Stimulated activated CD4-positive, alpha-beta T cell treated with anti-CD3 and anti-CD28 coated beads, Interleukin-1b, Interleukin-23, amount 100 ng/mL, for 1 hour (primary cell): ENCODE measurements around the gene RANBP3L.
A peak's percentile ranks its signal among the peaks of the same experiment; 100 is the strongest.

Source experiments
- DNase-seq, 2 donors: peaks; one replicate each; pipeline ENCODE4 v3.0.0-alpha.2; 2020; ENCODE audit warnings: low read depth in 2 of 2

RANBP3L gene

DNA sequence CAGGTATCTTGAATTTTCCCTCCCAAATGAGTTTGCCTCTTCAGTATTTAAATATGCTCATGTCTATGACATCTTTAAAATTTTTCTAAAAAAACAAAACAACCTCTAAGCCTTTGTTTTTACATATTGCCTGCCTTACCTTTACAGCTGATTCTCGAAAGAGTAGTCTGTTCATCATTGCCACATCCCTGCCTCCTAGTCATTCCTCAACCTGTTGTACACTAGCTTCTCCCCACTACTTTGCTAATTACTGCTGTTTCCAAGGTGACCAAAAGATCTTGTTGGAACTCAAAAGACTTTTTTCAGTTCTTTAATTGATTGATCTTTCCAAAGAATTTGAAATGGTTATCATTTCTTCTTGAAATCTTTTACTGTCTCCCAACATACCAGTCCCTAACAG lies 58.0 kb downstream of the RANBP3L start:
- DNase-seq = no peak

DNA sequence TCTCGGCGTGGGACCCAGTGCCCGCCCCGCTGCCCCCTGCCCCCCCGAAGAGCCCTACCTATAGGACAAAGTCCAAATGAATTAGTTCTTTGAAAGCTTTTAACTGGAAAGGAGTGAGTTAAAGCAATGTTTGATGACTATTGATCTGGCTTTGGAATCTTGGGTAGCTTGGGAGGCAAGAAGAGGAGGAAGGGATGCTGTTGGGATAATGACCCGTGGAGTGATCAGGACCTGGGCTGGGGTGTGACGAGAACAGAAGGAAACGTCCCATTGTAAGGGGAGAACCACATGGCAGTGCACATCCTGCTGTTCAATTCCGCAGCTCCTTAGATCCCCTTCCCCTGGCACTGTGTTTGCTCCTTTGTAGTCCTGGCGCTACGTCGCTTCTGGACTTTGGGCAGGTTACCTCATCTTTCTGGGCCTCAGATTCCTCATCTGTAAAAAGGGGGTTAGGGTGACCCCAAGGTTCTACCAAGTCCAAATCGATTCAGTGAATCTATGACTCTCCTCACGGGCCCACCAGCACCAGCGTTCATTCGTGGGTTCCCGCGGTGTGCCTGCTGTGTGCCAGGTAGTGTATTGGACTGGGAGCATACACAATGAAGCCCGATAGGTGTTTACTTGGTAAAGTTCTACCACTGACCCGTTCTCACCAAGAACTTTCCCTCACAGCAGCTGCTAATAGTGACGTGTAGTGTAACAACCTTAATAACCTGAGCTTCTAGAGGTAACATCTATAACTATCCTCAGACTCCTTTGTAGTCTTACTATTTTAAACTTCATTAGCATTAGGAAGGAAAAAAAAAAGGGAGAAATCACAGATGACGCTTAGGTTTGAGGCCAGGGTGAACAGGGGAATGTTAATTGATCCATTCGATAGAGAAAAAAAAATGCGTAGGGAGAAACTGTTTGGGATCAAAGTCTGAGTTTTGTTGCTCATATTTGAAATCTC lies 58.9 kb downstream of the RANBP3L start:
- DNase-seq = no peak

DNA sequence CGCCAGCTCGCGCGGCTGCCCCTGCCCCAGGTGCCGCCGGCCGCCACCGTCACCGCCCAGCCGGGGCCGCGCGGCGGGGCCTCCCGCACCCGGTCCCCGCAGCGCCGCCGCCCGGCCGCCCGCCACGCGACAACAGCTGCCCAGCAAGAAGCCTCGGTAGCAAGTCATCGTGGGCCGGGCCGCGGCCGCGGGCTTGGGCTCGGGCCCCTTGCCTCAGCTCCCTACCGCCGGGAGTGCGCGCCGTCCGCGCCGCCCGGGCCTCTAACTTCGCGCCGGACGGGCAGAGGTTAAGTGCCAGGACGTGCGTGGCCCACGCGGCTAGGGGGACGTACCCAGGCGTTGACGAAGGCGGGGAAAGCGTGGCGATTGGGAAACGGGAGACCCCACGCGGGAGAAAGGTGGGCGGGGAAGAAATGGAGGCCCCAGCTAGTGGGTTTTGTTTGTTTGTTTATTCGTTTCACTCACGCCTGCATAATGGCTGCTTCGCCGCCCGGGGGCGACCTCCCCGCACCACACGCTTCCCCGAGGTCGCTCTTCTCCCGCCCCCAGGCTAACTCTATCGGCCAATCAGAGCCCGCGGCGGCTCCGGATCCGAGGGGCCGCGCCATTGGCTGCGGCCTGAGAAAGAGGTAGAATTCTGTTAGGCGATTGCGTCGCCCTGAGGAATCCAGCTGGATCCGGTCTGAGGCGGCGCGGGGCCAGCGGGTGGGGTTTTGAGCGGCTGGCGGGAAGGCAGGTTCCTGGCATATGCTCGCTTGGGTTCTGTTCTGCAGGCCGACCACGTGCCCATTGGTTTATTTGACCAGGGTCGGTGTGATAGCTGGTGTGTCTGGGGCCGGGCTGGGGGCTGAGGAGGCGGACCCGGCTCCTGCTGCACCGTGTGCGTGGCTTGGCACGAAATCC lies 59.8 kb downstream of the RANBP3L start, which contains the start of gene NADK2:
TSS of gene NADK2 (minus strand) at position 295 of the 903 bp plus-strand sequence. CDS start at position 168, 127 bp downstream.
- DNase-seq = peak; percentile 74 to 83

DNA sequence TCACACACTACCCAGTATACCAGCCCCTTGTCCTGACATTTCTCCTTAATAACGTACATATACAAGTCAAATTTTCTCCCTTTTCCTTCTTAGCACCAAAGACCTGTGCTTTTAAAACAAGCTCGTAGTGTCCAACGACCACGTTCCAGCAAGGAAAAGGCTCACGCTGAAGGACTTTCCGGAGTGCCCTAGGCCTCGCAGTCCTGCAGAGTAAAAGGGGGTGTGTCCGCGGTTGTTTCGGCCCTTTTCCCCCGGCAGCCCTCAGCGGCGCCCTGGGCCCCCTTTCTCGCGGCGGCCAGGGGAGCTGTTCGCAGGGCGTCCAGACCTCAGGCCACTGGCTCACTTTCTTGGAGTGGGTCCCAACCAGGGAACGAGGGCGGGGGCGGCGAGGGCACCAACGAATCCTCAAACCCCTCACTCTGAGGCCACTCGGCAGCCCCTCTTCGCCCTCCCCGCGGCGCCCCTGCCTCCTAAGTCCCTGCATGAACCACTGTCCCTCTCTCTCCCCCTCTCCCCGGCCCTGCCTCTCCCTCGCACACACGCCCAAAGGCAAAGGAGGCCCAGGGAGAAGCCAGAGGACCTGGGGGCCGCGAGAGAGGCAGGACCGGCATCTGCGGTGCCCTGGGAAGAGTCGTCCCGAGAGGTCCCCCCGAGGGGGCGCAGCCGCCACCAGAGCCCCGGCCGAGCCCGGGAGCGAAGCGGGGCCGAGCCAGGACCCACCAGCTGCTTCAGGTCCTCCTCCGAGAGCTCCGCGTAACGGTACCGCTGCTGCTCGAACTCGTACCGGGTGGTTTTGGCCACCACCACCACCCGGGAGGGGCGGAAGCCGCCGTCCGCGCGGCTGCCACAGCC lies 60.7 kb downstream of the RANBP3L start:
- DNase-seq = peak in 1 of 2 donors; percentile 10

DNA sequence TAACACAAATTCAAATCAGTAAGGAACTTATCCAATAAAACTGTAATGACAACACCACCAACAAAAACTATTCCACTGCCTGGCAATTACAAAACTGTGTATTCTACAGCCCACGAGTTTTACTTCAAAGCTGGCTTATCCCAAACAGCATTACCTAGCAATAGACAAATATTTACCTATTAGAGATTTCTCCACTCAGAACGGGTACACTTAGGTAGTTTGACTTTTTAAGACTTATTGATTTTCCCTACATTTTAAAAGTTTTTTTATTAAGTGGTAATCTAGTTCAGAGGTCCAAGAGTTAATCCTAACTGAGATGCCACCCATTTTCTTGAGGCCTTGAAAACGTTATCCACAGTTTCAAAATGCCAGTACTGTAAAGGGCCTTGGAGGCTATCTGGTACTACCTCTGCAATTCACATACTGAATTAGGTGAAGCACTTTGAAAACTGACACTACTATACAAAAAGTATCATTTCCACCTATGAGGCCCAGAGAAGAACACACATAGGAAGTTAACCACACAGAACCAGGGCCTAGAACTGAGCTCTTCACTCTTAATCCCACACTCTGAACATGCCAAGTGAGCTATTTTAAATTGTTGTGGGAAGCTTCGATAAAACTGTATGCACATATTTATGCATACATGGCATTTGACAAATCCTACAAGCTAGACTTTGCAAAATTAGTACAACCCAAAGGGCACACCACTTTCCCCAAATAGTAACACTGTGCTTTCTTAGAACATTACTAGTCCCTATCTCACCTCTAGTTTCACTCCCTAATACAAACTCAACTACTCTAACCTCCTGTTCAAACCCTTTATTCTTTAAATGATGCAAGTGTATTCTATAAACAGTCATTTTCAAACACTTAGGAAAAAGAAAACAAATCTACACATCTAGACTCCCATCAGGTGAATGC lies 62.1 kb downstream of the RANBP3L start:
- DNase-seq = no peak

DNA sequence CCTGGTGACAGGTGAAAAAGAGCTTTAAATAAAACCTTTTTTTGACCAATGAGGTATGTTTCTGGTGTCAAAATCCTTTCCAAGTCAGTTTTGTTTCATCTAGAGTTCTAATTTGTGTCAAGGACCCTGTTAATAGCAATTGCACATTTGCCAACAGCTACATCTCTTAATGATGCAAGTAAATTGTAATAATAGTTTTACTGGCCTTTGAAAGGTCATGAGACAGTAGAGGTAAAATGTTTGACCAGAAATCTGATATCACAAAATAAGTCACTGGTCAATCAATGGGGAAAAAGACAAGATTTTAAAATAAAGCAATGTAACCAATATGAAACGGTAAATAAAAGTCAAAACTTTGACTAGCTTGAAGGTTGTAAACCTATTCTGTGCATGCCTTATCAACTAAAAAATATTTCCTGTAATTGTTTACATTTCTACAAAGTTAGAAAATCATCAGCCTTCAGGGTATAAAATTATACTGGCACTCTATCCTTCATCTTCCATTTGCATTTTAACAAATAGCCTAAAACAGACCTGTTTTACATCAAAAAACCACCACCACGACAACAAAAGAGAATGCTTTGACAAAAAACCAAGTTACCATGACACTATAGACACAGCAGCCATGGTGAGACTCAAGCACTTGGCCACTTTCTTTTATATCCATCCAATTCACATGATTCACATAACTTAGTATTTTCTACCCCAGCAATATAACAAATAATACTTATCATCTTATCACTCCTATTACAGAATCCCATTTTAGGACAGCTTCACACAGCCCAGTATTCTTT lies 63.0 kb downstream of the RANBP3L start:
- DNase-seq = no peak

DNA sequence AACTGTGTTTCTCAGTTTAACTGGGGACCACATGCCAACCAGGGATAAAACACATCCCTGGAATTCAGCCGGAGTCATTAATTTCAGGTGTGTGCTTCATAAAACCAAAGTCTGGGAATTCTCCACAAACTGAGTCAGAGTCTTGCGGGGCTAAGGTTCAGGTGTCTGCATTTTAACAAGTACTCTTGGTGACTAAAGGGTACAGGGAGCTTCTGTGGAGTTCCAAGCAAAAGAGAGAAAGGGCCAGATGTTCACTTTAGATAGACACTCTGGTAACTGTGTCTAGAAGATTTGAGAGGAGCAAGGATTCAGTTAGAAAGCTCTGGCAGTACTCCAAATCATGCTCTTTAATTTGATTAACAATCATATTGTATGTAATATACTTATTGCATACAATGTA lies 64.0 kb downstream of the RANBP3L start:
- DNase-seq = no peak

DNA sequence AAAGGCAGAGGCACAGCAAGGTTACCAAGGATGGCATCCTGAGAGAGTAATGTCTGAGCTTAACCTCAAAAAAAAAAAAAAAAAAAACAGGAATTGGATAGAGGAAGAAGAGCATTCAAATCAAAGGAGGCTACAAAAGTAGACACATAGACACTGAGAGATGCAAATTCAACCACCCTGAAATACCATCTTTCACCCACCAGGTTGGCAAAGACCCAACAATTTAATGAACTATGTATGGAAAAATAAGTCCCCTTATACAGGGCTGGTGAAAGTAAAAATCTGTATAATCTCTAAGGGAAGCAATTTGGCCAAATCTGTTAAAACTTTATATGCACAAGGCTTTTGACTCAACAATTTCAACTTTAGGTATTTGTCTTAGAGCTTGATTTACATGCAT lies 64.9 kb downstream of the RANBP3L start:
- DNase-seq = no peak

DNA sequence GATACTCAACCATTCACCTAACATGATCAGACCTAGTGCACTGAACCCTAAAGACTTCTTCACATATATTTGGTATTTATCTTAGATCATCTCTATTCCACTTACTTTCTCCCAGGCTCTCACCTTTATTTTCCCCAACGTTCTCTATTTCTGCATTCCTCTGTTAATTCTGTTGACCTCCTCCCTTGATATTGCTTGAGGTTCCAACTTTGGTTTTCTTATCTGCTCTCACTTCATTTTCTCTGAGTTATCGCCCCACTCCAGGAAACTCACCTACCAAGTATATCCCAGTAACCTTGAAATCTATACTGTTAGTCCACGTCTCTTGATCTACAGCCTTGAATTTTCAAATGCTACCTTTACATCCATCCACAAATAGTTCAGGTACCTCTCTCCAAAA lies 69.2 kb downstream of the RANBP3L start:
- DNase-seq = no peak

DNA sequence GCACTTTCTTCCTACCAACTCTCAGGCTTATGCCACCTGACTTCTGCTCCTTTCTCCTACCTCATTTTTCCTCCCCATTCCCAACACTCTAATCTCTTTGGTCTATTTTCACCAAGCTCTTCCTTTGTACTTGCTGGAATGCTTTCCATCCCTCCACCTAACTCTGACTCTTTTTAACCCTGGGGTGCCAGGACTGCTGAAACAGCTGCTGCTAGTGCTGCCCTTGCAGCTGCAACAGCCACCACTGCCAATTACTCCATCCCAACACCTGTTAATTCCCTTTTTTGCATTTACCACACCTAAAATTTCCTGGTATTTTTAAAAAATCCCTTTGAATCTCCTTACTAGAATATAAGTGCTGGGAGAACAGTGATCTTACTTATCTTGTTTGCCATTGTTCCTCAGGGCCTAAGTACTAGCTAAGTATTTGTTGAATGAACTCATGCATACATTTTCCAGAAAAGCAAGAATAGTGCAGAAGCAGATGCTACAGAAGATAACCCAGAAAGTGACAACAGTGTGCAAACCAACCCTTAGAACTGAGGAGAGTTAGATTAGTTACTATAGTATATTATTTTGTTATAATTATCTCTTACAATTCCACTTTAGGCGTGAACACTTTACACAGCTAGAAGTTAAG lies 71.4 kb downstream of the RANBP3L start:
- no peak for DNase-seq

DNA sequence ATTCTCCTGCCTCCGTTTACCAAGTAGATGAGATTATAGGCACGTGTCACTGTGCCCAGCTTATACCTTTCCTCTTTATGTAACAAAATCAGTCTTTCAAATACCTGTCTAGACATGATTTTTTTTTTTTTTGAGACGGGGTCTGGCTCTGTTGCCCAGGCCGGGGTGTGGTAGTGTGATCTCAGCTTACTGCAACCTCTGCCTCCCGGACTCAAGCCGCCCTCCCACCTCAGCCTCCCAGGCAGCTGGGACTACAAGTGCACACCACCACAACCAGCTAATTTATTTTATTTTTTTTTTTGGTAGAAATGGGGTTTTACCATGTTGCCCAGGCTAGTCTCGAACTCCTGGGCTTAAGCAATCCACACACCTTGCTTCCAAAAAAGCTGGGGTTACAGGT lies 73.2 kb downstream of the RANBP3L start:
- DNase-seq = no peak

DNA sequence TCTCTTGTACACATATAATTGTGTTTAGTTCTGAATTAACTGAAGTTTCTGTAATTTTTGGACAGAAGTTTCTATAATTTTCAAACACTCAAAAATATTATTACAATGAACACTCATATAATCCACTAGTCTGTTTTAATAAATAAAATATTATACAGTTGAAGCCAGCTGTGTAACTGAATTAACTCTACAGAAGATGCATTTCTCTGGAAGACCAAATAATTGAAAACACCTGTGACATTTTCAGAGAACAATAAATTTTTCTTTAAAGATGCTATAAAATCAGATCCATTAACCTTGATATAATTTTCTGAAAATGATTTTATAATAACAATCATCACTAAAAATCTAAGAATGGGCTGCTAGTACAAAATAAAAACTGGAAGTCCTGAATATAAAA lies 74.7 kb downstream of the RANBP3L start:
- no peak for DNase-seq

DNA sequence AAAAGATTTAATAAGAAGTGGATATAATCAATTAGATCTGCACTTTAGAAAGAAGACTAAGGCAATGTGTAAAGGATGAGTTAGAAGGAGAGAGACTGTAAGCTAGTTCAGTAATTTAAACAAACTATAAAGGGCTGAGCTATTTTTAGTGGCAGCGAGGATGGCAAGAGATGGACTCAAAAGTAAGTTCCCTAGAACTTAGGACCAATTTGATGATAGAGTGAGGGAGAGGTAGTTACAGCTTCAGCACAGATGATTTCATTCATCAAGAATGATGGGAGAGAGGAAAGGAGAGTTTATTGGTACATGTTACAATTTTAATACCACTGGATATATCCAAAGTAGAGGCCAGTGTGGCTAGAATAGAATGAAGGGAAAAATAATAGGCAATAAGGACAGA lies 79.1 kb downstream of the RANBP3L start:
- DNase-seq = no peak

DNA sequence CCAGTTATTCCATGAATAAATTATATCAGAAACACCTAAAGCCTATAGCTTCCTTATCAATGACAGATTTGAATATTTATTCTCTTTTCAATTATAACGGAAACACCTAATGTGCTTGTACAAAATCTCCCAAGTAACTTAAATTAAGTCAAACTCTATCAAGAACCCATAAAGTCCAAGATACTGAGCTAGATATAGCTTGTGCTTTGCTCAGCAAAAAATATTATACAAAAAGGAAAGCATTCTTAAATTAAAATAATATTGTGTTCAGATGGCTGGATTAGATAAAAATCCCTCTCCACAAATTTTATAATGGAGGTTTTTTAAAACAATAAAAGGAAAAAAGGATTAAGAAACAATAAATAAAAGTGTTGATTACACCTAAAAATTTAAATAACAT lies 83.7 kb downstream of the RANBP3L start:
- DNase-seq = no peak

DNA sequence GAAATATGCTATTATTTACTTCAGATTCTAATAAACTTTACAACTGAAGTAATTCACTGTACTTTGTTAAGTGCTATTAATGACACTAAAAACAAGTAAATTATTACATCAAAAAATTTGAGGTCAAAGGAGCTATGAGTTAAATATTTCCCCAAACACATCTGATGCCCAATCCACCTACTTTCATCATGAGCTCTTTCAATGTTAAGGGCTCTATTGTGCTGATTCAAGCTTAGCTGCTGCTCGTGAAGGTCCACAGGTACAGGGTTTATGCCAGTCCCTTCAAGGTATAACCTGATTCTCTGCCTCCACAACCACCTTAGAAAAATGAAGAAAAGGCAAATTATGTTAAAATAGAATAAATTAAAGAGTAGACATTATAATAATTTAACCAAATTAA lies 84.1 kb downstream of the RANBP3L start:
- no peak for DNase-seq

DNA sequence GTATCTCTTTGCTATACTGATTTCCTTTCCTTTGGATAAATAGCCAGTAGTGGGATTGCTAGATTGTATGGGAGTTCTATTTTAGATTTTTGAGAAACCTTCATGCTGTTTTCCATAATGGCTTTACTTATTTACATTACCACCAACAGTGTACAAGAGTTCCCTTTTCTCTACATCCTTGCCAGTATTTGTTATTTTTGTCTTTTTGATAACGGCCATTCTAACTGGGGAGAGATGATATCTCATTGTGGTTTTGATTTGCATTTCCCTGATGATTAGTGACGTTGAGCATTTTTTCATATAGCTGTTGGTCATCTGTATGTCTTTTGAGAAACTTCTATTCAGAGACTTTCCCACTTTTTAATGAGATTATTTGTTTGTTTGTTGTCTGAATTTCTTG lies 85.8 kb downstream of the RANBP3L start:
- DNase-seq = no peak

DNA sequence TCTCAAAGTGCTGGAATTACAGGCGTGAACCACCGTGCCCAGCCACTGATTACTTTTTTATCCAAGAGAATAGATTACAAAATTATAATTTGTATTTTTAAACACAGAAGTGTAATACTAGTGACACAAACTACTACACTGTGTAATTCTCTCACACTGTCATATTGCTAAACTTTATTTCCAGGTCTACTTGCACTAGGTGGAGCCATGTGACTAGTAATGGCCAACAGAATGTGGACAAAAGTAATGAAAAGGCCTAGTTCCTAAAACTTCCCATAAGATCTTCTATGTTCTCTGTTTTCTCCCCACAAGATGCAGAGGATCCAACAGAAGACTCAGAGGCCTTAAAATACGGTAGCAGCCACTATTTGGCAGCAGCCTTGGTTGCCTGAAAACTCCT lies 87.3 kb downstream of the RANBP3L start:
- no peak for DNase-seq

DNA sequence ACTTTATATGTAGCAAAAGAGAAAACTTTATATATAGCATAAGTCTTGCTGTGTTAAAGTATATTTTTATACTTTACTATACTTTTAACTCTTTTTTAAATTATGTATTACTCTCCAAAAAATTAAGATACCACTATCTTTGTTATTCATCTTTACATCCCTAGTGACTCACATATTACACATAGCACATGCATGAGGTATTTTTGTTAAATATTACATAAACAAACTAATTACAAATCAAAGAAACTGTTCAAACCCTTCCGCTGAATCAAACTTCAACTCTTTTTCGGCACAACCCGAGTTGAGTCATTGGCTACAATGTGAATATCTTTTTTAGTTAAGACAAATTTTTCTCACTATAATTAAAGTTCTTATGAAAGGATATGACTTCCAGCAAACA lies 92.0 kb downstream of the RANBP3L start:
- DNase-seq = no peak

DNA sequence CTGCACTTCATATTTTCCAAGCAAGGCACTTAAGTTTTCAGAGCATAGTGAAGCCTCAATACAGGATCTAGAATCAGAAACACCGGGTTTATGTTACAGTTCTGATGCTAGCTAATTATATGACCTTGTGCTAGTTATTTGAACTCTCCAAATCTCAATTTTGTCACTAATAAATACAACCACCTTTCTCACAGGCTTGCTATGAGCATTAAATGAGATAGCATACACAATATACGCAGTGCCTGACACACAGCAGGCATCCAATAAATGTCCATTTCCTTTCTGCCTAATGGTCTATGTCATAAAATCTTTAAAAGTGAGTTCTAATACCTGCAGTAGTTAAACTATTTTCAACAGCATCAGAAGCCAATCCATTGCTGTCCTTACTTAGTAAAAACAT lies 92.9 kb downstream of the RANBP3L start:
- DNase-seq = no peak
